HG03060 (cell line): ENCODE data around the gene LIN7A.
"Not testable (repeated sequence)": the region's sequence is repeated elsewhere in the genome, so short reads cannot be mapped to it uniquely, and the experiment has no call there.

Experiments used
- ATAC-seq: cut with Tn5 transposase; IDR thresholded peaks from one replicate; pipeline ENCODE4 v1.9.1; 2021; ENCODE audit warnings: low read depth, moderate number of reproducible peaks; ENCODE audit not compliant: unreplicated experiment

Gene LIN7A

DNA sequence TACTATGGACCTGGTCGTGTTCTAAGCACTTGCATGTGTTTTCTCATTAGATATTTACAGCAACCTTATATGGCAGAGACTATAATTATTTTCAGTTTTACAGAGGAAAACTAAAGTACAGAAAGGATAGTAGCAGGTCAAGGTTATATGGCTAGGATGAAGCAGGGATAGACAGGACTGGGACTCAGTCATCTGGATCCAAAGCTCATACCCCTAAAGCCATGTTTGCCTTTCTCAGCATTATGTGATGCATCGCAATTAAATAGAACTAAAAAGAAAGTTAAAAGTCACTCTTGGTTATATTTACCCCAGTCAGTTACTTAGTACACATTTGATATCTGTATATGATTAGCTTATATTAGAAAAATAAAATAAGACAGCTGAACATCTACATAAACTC lies 13.3 kb downstream of the LIN7A start:
- ATAC-seq = no peak

GRCh38 chr12:80920006-80920405 lies 17.7 kb downstream of the LIN7A start:
- no peak for ATAC-seq

GRCh38 chr12:80917651-80918050 lies 20.1 kb downstream of the LIN7A start:
- ATAC-seq = no peak

GRCh38 chr12:80912901-80913770 lies 24.6 kb downstream of the LIN7A start:
- no peak for ATAC-seq

DNA sequence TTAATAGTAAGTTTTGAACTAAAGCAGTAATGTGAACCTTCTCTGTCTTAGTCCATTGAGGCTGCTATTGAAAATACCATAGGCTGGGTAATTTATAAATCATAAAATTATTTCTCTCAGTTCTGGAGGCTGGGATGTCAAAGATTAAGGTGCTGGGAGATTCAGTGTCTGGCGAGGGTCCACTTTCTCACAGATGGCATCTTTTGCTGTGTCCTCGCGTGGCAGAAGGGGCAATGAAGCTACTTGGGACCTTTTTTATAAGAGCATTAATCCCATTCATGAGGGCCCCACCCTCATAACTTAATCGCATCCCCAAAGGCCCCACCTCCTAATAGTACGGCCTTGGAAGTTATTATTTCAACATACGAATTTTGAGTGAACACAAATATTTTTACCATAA lies 28.4 kb downstream of the LIN7A start:
- ATAC-seq = no peak

DNA sequence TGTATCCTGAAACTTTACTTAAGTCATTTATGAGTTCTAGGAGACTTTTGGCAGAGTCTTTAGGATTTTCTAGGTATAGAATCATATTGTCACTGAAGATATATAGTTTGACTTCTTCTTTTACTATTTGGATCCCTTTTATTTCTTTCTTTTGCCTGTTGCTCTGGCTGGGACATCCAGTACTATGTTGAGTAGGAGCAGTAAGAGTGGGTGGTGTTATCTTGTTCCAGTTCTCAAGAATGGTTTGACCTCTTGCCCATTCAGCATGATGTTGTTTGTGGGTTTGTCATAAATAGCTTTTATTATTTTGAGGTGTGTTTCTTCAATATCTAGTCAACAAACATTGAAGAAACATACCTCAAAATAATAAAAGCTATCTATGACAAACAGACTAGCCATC lies 35.0 kb downstream of the LIN7A start:
- ATAC-seq = no peak

DNA sequence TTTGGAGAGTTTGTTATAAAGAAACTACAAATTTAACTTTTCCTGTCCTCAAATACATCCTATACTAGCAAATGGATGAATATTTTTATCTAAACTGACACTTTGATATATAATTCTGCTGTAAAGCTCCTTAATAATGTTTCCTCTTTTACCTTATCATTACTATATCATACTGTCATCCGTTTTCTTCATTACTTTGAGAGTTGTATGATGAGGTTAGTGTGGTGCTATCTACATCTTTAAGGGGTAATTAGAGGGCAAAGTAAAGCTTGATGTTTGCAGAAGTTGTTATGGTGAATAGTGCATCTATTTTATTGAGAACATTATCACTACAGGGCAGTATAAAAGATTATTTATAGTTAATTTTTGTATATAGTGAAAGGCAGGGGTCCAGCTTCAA lies 36.1 kb downstream of the LIN7A start:
- no peak for ATAC-seq

- ATAC-seq = no peak
Measured at GRCh38 chr12:80895240-80895639, 42.5 kb downstream of the LIN7A start.

GRCh38 chr12:80894179-80894578 lies 43.6 kb downstream of the LIN7A start:
- no peak for ATAC-seq

GRCh38 chr12:80892597-80893445 lies 44.9 kb downstream of the LIN7A start:
- ATAC-seq = peak; percentile 81

- no peak for ATAC-seq
Measured at GRCh38 chr12:80884651-80885050, 53.1 kb downstream of the LIN7A start.

GRCh38 chr12:80881106-80881505 lies 56.6 kb downstream of the LIN7A start:
- no peak for ATAC-seq

- not testable (repeated sequence) for ATAC-seq
Measured at GRCh38 chr12:80878452-80878851, 59.3 kb downstream of the LIN7A start.

DNA sequence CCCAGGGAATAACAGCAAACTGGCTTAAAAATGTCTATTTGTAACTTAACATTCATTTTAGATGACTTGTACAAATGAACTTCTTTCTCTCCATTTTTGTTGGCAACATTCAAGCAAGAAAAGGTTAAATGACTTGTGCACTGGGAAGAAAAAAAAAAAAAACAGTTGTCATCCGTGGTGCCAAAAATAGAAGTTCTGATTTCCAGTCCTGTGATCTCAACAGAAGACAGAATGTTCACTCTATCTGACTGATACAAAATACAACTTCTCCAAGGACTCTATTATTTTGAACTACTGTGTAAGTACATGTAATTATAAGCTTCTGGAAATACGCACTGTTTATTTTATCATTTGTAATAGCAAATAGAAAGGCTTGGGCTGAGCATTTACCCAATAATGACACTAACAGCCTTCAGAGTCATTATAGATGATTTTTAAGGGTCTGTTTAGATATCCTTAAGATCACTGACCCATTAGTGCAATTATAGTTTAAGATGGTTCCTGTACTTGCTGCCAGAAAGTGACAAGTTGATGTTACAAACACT lies 59.9 kb downstream of the LIN7A start:
- ATAC-seq = no peak

DNA sequence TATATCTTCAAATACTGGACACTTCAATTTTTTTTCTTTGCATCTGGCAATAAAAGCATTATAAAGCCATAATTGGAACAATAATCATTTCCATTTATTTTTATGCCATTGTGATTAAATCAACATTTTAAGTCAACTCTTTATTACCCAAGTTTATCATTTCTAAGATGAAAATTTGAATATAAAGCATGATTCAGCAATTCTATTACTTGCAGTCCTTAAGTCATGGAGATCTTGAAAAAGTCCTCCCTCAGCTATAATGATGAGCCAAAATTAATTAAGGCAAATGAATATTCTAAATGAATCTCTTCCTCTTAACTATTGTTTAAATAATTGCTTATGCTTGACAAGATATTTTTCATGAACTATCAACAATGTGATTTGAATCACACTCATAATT lies 65.7 kb downstream of the LIN7A start:
- no peak for ATAC-seq

- no peak for ATAC-seq
Measured at GRCh38 chr12:80869264-80869663, 68.5 kb downstream of the LIN7A start.

GRCh38 chr12:80868576-80868975 lies 69.2 kb downstream of the LIN7A start:
- no peak for ATAC-seq

DNA sequence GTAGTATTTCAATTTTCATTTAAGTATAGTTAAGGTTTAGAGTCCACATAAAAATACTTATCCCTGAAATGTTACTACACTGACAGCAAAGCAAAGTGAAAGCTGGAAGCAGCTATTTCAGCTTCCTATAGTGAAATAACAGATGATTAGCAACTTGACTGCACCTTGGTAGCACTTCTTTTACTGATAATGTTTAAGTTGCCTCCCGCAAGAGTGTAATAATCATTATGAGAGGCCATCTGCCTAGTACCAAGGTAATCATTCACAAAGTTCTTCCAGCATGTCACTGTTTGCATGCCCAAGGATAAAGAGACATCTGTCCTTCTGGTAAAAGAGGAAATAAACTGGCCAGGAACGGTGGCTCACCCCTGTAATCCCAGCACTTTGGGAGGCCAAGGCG lies 69.8 kb downstream of the LIN7A start:
- ATAC-seq = no peak

GRCh38 chr12:80864046-80864735 lies 73.5 kb downstream of the LIN7A start:
- no peak for ATAC-seq

DNA sequence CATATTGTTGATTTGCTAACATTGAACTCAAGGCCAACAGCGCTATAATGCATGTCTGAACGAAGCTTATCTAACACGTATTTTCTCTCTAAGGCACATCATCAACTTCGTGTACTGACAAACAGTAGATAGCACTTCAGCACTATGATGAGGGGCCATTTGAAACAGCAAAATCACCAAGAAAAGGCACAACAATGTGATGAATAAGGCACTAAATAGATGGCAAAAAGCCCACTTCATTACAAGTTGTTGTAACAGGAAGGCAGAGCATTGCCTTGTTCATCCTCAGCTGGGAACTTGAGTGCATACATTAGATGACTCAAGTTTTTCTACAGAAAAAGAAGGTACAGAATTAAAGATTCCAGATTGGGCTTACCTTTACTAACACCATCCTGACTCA lies 75.2 kb downstream of the LIN7A start:
- ATAC-seq = no peak
